Lower lobe of right lung (tissue), 2 donors: ENCODE results near the gene GRK4. TPM values are rescaled to one million over a fixed set of nuclear protein-coding genes. Genes with fewer than 3 reads are reported as not detected.

Experiments
- ATAC-seq, 2 donors: fragments of 200-7000 bp; cut with Tn5 transposase; one replicate each; pipeline ENCODE4 v1.9.1; 2020 to 2022; ENCODE audit warnings: mild to moderate bottlenecking in 2 of 2, moderate library complexity in 2 of 2
- DNase-seq: peaks from one replicate; pipeline ENCODE4 v3.0.0-alpha.2; 2020
- H3K27ac ChIP-seq: fragments of 200-600 bp; one replicate; pipeline ENCODE4 v1.8.0; 2022
- H3K27me3 ChIP-seq: fragments of 200-600 bp; one replicate; pipeline ENCODE4 v1.8.0; 2022; ENCODE audit warnings: low read depth
- H3K36me3 ChIP-seq: fragments of 200-600 bp; one replicate; pipeline ENCODE4 v1.8.0; 2022; ENCODE audit warnings: mild to moderate bottlenecking
- H3K4me1 ChIP-seq: fragments of 200-600 bp; one replicate; pipeline ENCODE4 v1.8.0; 2022
- H3K4me3 ChIP-seq: fragments of 200-600 bp; one replicate; pipeline ENCODE4 v1.8.0; 2022; ENCODE audit warnings: mild to moderate bottlenecking
- H3K9me3 ChIP-seq: fragments of 200-600 bp; one replicate; pipeline ENCODE4 v1.8.0; 2022
- intact Hi-C: fragments of 100-400 bp; cut with DNase I; formaldehyde crosslinking; loops from one replicate; pipeline ENCODE4 v1.11.0; 2022
- total RNA-seq: library from RNA; stranded (reverse); fragmentation: NEBNext Ultra II Directional; extraction: Animal tissue kit (Norgen Biotek cat#: 25700); gene quantifications from one replicate; pipeline ENCODE4 v1.2.1, GENCODE V29; 2021
- TF ChIP-seq, protein P1 (sequence below): fragments of 200-600 bp; IDR thresholded peaks from one replicate; pipeline ENCODE4 v1.8.0; 2022; ENCODE audit warnings: antibody characterized with exemption, mild to moderate bottlenecking
- donor health status: DM: no; HTN: yes; CAD: no; lungs with severe emphysema.

Gene GRK4
- total RNA-seq, 1 donor from 2014 or later, result 7.1 TPM

DNA sequence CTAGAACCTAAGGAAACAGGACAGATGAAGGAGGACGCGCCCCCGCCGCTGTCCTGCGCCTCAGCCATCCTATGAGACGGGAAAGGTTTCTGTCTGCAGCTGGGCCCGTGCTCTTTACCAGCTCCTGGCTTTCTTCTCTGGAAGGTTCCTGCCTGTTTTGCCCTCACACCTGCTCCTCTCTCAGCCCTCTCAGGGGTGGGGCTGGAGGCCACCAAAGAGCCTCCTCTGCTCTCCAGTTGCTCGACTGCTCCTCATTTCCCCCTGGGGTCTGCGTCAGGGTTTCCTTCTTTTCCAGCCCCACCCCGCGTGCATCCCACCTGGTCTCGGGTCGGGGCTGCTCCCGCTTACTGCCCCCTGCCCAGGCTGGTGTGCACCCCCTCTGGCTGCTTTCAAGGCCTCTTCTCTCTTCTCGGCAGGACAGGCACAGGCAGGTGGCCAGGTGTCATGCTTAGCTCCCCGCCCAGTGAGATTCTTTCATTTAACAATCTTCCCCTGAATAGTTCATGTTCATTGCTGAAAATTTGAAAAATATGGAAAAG lies 106.4 kb downstream of the GRK4 start:
- no peak for ATAC-seq
- DNase-seq, result no peak
- intact Hi-C loops, result no loop called here

DNA sequence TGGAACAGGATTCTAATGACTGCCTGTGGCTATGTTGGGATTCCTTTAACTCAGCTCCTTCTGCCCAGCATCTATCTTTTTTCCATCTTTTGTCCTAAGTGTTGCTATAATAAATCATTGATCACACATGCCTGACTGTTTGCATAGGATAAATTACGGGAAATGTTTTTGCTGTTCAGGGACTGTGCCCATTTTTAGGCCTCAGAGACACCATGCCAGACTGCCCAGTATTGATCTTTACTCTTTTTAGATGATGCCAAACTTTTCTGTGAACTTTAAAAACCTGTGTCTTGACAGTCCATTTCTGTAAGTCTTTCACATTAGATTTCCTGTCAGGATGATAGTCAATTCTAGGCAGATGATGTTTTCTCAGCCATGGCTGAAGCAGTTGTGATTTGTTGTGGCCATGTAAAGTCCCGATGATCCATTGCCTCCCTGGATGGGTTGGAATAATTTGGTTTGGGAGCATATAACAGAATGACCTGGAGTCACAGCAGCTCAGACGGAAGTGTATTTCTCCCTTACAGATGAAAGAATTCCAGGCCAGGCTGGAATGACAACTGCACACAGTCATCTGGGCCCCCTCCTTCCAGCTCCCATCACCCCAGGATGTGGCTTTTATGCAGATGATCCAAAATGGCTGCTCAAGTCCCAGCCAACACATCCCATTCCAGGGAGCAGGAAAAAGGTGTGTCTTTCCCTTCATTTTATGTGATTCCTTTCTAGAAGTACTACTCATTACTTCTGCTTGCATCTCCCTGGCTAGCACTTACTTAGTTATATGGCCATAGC lies 107.5 kb downstream of the GRK4 start:
- peaks cover 9% of the 10 kb centered on the region for H3K4me1 ChIP-seq
- H3K9me3 ChIP-seq, result no peaks in the 10 kb centered on the region
- no peaks in the 10 kb centered on the region for H3K27me3 ChIP-seq
- no peak overlapping the region for H3K27ac ChIP-seq
- ATAC-seq, result no peak
- intact Hi-C loops, result no loop called here
- H3K4me3 ChIP-seq, result no peak overlapping the region
- no peak for DNase-seq
- no peaks in the 10 kb centered on the region for H3K36me3 ChIP-seq
- TF ChIP-seq, protein P1, sequence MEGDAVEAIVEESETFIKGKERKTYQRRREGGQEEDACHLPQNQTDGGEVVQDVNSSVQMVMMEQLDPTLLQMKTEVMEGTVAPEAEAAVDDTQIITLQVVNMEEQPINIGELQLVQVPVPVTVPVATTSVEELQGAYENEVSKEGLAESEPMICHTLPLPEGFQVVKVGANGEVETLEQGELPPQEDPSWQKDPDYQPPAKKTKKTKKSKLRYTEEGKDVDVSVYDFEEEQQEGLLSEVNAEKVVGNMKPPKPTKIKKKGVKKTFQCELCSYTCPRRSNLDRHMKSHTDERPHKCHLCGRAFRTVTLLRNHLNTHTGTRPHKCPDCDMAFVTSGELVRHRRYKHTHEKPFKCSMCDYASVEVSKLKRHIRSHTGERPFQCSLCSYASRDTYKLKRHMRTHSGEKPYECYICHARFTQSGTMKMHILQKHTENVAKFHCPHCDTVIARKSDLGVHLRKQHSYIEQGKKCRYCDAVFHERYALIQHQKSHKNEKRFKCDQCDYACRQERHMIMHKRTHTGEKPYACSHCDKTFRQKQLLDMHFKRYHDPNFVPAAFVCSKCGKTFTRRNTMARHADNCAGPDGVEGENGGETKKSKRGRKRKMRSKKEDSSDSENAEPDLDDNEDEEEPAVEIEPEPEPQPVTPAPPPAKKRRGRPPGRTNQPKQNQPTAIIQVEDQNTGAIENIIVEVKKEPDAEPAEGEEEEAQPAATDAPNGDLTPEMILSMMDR, result no peak

More for the DNA sequence above, 106.4 kb downstream of the GRK4 start:
- H3K4me1 ChIP-seq, result peaks cover 5% of the 10 kb centered on the region
- no peak overlapping the region for H3K27ac ChIP-seq
- TF ChIP-seq, protein P1, result no peak
- H3K9me3 ChIP-seq, result no peaks in the 10 kb centered on the region
- H3K36me3 ChIP-seq, result no peaks in the 10 kb centered on the region
- no peaks in the 10 kb centered on the region for H3K27me3 ChIP-seq
- no peak overlapping the region for H3K4me3 ChIP-seq

DNA sequence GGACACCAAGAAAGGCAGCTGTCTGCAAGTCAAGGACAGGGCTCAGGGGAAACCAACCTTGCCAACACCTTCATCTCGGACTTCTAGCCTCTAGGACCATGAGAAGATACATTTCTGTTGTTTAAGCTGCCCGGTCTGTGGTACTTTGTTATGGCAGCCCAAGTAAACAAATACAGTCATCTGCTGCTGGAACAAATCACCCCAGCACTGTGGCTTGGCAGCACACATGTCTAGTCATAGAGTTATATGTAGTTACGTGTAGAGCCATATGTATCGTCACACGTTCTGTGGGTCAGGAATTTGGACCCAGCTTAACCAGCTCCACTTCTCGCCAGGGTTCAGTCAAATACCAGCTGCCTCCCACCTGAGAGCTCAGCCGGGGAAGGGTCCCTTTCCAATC lies 108.4 kb downstream of the GRK4 start:
- no peak for ATAC-seq
- intact Hi-C loops, result no loop called here
- H3K4me3 ChIP-seq, result no peak overlapping the region
- TF ChIP-seq, protein P1, result no peak
- no peaks in the 10 kb centered on the region for H3K36me3 ChIP-seq
- no peaks in the 10 kb centered on the region for H3K27me3 ChIP-seq
- no peaks in the 10 kb centered on the region for H3K9me3 ChIP-seq
- peaks cover 18% of the 10 kb centered on the region for H3K4me1 ChIP-seq
- no peak overlapping the region for H3K27ac ChIP-seq
- no peak for DNase-seq

DNA sequence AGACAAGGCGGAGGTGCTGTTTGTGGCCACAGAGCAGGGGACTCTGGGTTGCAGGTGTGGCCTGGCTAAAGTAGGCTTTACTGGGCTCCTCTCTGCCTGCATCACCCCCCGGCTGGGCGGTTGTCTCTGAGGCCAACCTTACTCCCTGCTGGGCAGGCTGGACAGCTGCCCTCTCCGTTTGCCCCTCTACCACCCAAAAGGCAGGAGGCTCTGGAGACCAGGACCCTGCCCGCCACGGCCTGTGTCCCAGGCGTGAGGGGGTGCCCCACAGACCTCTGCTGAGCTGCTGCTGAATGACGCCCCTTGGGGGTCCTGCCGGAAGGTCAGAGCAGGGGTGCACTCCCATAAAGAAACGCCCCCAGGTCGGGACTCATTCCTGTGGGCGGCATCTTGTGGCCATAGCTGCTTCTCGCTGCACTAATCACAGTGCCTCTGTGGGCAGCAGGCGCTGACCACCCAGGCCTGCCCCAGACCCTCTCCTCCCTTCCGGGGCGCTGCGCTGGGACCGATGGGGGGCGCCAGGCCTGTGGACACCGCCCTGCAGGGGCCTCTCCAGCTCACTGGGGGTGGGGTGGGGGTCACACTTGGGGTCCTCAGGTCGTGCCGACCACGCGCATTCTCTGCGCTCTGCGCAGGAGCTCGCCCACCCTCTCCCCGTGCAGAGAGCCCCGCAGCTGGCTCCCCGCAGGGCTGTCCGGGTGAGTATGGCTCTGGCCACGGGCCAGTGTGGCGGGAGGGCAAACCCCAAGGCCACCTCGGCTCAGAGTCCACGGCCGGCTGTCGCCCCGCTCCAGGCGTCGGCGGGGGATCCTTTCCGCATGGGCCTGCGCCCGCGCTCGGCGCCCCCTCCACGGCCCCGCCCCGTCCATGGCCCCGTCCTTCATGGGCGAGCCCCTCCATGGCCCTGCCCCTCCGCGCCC lies 110.0 kb downstream of the GRK4 start:
- peak; percentile 56 for DNase-seq
- peak overlapping the region; percentile 63 for H3K27ac ChIP-seq
- peaks cover 20% of the 10 kb centered on the region for H3K4me1 ChIP-seq
- H3K9me3 ChIP-seq, result no peaks in the 10 kb centered on the region
- no peaks in the 10 kb centered on the region for H3K27me3 ChIP-seq
- TF ChIP-seq, protein P1, result no peak
- intact Hi-C loops, result no loop called here
- H3K4me3 ChIP-seq, result peak overlapping the region; percentile 69
- no peaks in the 10 kb centered on the region for H3K36me3 ChIP-seq
- peak in 1 of 2 donors; percentile 2 for ATAC-seq

DNA sequence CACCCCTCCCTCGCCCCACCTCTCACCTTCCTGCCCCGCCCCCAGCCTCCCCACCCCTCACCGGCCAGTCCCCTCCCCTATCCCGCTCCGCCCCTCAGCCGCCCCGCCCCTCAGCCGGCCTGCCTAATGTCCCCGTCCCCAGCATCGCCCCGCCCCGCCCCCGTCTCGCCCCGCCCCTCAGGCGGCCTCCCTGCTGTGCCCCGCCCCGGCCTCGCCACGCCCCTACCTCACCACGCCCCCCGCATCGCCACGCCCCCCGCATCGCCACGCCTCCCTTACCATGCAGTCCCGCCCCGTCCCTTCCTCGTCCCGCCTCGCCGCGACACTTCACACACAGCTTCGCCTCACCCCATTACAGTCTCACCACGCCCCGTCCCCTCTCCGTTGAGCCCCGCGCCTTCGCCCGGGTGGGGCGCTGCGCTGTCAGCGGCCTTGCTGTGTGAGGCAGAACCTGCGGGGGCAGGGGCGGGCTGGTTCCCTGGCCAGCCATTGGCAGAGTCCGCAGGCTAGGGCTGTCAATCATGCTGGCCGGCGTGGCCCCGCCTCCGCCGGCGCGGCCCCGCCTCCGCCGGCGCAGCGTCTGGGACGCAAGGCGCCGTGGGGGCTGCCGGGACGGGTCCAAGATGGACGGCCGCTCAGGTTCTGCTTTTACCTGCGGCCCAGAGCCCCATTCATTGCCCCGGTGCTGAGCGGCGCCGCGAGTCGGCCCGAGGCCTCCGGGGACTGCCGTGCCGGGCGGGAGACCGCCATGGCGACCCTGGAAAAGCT lies 110.9 kb downstream of the GRK4 start, which contains the start of the genes HTT and HTT-AS:
TSS of gene HTT (plus strand) at position 604 of the 768 bp plus-strand sequence. CDS start at position 749, 145 bp downstream.
TSS of gene HTT-AS (minus strand) at position 461 of the 768 bp plus-strand sequence.
- peaks cover 20% of the 10 kb centered on the region for H3K4me1 ChIP-seq
- DNase-seq, result peak; percentile 96
- ATAC-seq, result peak; percentile 95 to 96
- TF ChIP-seq, protein P1, result peak; percentile 15
- H3K4me3 ChIP-seq, result peak within 1 kb of the TSS; percentile 90
- H3K9me3 ChIP-seq, result no peaks in the 10 kb centered on the region
- intact Hi-C loops, result no loop called here
- H3K36me3 ChIP-seq, result no peaks in the 10 kb centered on the region
- H3K27ac ChIP-seq, result peak within 1 kb of the TSS; percentile 92
- no peaks in the 10 kb centered on the region for H3K27me3 ChIP-seq
